Mucosa of descending colon (tissue), 3 donors: Measurements from ENCODE around the gene SLC26A1. TPM values are rescaled to one million over a fixed set of nuclear protein-coding genes. Genes with fewer than 3 reads are reported as not detected.

ENCODE experiments used
- ATAC-seq: fragments of 200-7000 bp; cut with Tn5 transposase; one replicate; pipeline ENCODE4 v1.9.1; 2020; ENCODE audit warnings: mild to moderate bottlenecking, moderate library complexity
- DNase-seq, 3 donors: peaks; one replicate each; pipeline ENCODE4 v3.0.0-alpha.2; 2020
- H3K36me3 ChIP-seq: fragments of 200-600 bp; one replicate; pipeline ENCODE4 v1.8.0; 2021; ENCODE audit warnings: low read depth, mild to moderate bottlenecking
- H3K4me1 ChIP-seq: fragments of 200-600 bp; one replicate; pipeline ENCODE4 v1.8.0; 2021; ENCODE audit warnings: low read depth, mild to moderate bottlenecking
- H3K4me3 ChIP-seq: fragments of 200-600 bp; one replicate; pipeline ENCODE4 v1.8.0; 2021; ENCODE audit warnings: mild to moderate bottlenecking
- H3K9me3 ChIP-seq: fragments of 200-600 bp; one replicate; pipeline ENCODE4 v1.8.0; 2021; ENCODE audit warnings: mild to moderate bottlenecking
- intact Hi-C, 2 donors: fragments of 100-400 bp; cut with DNase I in 1 of 2; cut with micrococcal nuclease in 1 of 2; formaldehyde crosslinking; loops; one replicate each; pipeline versions ENCODE4 v1.11.0 to v1.11.1; 2022; cut with DNase I, micrococcal nuclease
- total RNA-seq, 3 donors: library from RNA; stranded (reverse); fragmentation: NEBNext Ultra II Directional in 2 of 3; extraction: Animal tissue kit (Norgen Biotek cat#: 25700) in 2 of 3; gene quantifications; one replicate each; pipeline versions ENCODE4 v1.2.1 to v1.2.4, GENCODE V29; 2021 to 2023
- TF ChIP-seq, protein P1 (sequence below): fragments of 200-600 bp; IDR thresholded peaks from one replicate; pipeline ENCODE4 v1.8.0; 2022; ENCODE audit warnings: antibody characterized with exemption, mild to moderate bottlenecking
- donor health status: DM: no; HTN: no; CAD: no; lungs with moderate emphysema.
- donor health status: DM: no; HTN: no; CAD: no.
- donor health status: DM: no; HTN: yes; CAD: no.

The SLC26A1 gene
- total RNA-seq, 3 donors from 2014 or later: 0.85 to 2.8 (median 1.9) TPM

DNA sequence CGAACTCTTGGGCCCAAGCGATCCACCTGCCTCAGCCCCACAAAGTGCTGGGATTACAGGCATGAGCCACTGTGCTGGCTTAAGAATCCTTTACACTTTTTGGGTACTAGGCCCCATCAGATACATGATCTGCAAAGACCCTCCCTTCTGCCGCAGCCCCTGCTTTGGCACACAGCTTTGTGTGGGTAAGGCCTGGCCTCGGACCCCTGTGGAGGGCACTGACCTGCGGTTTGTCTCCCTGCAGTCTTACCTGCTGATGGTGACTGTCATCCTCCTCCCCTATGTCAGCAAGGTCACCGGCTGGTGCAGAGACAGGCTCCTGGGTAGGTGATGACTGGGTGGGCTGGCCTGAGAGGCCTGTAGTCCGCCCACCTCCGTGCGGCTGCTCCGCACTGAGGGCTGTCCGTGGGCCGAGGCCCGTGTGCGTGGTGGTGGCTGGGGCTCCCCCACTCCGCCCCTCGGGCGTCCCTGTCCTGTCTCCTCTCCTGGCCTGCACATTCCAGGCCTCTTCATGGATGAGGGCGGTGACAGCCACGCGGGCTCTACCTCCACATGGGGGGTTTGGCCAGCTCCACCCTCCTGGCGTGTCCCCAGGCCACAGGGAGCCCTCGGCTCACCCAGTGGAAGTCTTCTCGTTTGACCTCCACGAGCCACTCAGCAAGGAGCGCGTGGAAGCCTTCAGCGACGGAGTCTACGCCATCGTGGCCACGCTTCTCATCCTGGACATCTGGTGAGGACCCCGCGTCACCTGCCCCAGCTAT is 37.9 kb downstream of the SLC26A1 start:
- H3K36me3 ChIP-seq: no peaks in the 10 kb centered on the region
- no peaks in the 10 kb centered on the region for H3K4me1 ChIP-seq
- TF ChIP-seq, protein P1, sequence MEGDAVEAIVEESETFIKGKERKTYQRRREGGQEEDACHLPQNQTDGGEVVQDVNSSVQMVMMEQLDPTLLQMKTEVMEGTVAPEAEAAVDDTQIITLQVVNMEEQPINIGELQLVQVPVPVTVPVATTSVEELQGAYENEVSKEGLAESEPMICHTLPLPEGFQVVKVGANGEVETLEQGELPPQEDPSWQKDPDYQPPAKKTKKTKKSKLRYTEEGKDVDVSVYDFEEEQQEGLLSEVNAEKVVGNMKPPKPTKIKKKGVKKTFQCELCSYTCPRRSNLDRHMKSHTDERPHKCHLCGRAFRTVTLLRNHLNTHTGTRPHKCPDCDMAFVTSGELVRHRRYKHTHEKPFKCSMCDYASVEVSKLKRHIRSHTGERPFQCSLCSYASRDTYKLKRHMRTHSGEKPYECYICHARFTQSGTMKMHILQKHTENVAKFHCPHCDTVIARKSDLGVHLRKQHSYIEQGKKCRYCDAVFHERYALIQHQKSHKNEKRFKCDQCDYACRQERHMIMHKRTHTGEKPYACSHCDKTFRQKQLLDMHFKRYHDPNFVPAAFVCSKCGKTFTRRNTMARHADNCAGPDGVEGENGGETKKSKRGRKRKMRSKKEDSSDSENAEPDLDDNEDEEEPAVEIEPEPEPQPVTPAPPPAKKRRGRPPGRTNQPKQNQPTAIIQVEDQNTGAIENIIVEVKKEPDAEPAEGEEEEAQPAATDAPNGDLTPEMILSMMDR: no peak
- intact Hi-C loops: no loop called here
- ATAC-seq: no peak
- no peaks in the 10 kb centered on the region for H3K9me3 ChIP-seq
- no peak overlapping the region for H3K4me3 ChIP-seq
- DNase-seq: peak in 2 of 3 donors; percentile 19 to 41

DNA sequence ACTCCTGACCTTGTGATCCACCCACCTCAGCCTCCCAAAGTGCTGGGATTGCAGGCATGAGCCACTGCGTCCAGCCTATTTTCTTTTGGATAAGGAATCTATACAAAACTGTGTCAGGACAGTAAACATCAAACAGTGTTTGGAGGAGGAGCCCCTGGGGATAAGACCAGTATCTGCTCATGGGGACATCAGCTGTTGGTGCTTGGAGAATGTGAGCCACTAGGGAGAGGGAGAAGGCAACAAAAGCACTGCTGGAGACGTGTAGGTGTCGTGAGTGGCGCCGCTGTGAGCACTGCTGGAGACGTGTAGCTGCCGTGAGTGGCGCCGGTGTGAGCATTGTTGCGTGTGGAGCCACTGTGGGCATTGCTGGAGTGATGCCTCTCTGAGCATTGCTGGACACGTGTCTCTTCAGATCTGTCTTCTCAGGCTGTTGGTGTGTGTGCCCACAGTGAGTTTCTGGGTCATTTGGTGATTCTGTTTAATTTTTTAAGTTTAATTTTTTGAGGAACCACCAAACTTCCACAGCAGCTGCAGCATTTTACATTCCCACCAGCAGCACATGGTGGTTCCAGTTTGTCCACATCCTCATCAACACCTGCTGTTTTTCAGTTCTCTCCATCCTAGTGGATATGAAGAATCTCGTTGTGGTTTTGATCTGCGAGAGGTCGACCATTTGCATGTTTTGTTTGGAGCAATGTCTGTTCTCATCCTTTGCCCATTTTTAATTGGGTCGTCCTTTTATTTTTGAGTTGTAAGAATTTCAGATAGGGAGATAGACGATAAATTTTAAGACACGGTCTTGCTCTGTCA is 38.8 kb downstream of the SLC26A1 start:
- intact Hi-C loops: no loop called here
- Histone ChIP-seq H3K9me3 (no peaks in the 10 kb centered on the region), H3K4me1 (no peaks in the 10 kb centered on the region), H3K36me3 (no peaks in the 10 kb centered on the region), H3K4me3 (no peak overlapping the region)
- TF ChIP-seq, protein P1: no peak
- DNase-seq (peak in 1 of 3 donors; percentile 10), ATAC-seq (no peak)

DNA sequence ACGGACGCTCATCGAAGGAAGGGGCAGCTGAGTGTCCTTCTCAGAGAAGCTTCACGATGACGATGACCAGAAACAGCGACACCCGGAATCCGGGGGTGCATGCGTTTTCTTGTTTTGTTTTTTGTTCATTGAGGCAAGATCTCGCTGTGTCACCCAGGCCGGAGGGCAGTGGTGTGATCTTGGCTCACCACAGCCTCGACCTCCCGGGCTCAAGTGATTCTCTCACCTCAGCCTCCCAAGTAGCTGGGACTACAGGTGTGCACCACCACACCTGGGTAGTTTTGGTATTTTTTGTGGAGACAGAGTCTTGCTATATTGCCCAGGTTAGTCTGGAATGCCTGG is 39.7 kb downstream of the SLC26A1 start:
- Histone ChIP-seq H3K9me3 (no peaks in the 10 kb centered on the region), H3K4me1 (no peaks in the 10 kb centered on the region), H3K4me3 (no peak overlapping the region), H3K36me3 (no peaks in the 10 kb centered on the region)
- ATAC-seq (no peak), DNase-seq (no peak)
- TF ChIP-seq, protein P1: no peak
- intact Hi-C loops: no loop called here

DNA sequence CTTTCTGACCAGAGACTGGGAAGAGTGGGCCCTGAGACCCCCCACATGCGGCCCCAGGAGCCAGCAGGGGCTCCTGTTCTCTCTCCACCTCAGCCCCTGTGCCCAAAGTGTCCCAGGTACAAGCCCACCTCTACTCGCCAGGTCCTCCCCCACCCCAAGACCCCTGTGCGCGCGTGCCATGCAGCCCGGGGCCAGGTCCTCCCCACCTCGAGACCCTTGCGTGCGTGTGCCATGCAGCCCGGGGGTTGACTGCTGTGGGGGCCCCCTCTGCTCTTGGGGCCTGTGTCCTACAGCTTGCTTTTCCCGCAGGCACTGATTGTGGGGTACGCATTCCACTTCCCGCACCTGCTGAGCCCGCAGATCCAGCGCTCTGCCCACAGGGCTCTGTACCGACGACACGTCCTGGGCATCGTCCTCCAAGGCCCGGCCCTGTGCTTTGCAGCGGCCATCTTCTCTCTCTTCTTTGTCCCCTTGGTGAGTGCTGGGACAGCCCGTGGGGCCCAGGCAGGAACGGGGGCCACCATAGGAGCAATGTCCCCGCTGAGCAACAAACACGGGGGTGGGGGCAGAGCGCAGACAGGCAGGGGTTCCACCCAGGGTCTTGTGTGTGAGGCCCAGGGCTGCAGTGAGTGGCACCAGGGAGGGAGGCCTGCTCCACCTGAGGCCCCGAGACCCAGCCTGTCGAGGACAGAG is 40.2 kb downstream of the SLC26A1 start:
- H3K4me3 ChIP-seq: no peak overlapping the region
- intact Hi-C loops: no loop called here
- no peak for ATAC-seq
- H3K9me3 ChIP-seq: no peaks in the 10 kb centered on the region
- peak in 2 of 3 donors; percentile 16 to 43 for DNase-seq
- no peaks in the 10 kb centered on the region for H3K4me1 ChIP-seq
- no peaks in the 10 kb centered on the region for H3K36me3 ChIP-seq
- TF ChIP-seq, protein P1: no peak

DNA sequence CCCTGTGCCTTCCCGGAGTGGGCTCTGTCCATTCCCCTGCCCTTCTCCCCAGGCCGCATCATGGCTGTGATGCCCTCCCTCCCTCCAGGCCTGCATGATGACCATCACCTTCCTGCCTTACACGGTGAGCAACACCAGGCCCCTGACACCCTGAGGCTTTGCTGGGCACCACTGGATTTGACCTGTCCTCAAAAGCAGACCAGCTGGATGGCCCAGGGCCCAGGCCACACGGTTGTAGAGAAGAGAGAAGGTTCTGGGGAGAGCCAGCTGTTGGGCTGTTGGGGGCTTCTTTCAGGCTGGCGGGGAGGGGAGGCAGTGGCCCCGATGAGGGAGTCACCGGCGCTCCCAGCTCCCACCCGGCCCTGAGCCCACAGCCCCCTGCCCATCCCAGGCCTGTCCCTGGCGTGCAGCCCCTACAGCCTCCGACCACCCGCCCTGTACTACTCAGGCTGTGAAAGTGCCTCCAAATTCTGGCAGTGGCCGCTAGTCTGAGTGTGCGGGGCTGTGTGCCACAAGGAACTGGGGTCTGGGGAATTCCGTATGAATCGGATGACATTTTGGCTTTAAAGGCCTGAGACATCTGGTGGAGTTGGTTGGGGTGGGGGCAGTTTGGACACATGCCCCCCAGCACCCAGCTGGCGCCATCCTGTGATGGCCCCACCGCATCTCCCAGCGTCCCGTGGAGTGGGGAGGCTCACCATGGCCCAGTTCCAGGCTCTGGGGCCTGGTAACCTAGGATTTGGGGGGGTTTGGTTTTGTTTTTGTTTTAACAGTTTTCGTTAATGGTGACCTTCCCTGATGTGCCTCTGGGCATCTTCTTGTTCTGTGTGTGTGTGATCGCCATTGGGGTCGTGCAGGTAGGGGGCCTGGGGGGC is 41.4 kb downstream of the SLC26A1 start:
- TF ChIP-seq, protein P1: no peak
- Histone ChIP-seq H3K4me3 (no peak overlapping the region), H3K9me3 (no peaks in the 10 kb centered on the region), H3K4me1 (no peaks in the 10 kb centered on the region), H3K36me3 (no peaks in the 10 kb centered on the region)
- intact Hi-C loops: no loop called here
- DNase-seq: peak in 2 of 3 donors; percentile 14 to 36
- no peak for ATAC-seq
